Uterus (tissue), 2 donors: ENCODE results near the gene MFSD2B.

Experiments
- POLR2A ChIP-seq, 2 donors: fragments of 450-650 bp; IDR thresholded peaks; one replicate each; pipeline ENCODE4 v1.6.1; 2016; ENCODE audit warnings: antibody characterized with exemption in 2 of 2, mild to moderate bottlenecking in 1 of 2, moderate library complexity in 1 of 2
- TF ChIP-seq, protein P1 (sequence below), 4 experiments: fragments of 200-600 bp in 2 of 4; fragments of 450-650 bp in 2 of 4; sonication (generic) in 2 of 4; IDR thresholded peaks; one replicate each; pipeline ENCODE4 v1.5.1; 2016 to 2019; ENCODE audit warnings: antibody characterized with exemption in 4 of 4, mild to moderate bottlenecking in 2 of 4, moderate library complexity in 1 of 4

DNA sequence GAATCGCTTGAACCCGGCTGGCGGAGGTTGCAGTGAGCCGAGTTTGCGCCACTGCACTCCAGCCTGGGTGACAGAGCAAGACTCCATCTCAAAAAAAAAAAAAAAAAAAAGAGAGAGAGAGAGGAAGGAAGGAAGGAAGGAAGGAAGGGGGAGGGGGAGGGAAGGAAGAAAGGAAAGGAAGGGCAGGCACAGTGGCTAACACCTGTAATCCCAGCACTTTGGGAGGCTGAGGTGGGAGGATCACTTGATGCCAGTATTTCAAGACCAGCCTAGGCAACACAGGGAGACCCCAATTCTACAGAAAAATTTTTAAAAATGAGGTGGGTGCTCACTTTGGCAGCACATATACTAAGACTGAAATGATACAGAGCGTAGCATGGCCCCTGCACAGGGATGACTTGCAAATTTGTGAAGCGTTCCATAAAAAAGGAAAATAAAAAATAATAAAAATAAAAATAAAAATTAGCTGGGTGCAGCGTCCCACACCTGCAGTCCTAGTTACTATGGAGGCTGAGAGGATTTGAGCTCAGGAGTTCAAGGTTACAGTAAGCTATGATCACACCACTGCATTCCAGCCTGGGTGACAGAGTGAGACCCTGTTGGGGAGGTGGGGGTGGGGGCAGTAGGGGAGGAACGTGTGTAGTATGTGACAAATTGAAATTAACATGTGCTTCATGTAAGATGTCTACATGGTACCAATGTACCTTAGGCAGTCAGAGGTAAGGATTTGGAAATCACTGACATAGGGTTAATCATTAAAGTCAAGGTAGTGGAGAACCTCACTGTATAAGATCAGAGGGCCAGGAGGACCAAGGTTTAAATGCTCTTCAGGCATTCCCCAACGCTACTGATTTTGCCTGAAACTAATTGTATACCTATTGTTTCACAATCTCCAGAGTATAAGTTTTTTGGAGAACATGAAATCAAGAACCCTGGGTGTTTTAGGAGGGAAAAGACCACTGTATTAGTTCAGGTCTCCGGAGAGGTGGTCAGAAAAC is 35.9 kb downstream of the MFSD2B start:
- TF ChIP-seq, protein P1, sequence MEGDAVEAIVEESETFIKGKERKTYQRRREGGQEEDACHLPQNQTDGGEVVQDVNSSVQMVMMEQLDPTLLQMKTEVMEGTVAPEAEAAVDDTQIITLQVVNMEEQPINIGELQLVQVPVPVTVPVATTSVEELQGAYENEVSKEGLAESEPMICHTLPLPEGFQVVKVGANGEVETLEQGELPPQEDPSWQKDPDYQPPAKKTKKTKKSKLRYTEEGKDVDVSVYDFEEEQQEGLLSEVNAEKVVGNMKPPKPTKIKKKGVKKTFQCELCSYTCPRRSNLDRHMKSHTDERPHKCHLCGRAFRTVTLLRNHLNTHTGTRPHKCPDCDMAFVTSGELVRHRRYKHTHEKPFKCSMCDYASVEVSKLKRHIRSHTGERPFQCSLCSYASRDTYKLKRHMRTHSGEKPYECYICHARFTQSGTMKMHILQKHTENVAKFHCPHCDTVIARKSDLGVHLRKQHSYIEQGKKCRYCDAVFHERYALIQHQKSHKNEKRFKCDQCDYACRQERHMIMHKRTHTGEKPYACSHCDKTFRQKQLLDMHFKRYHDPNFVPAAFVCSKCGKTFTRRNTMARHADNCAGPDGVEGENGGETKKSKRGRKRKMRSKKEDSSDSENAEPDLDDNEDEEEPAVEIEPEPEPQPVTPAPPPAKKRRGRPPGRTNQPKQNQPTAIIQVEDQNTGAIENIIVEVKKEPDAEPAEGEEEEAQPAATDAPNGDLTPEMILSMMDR (IDR thresholded peaks at IDR 0.05) = no peak
- TF ChIP-seq POLR2A (IDR thresholded peaks at IDR 0.05) = no peak
